Skeletal muscle tissue (tissue), 4 donors: ENCODE data around the gene AHI1. TPM values are rescaled to one million over a fixed set of nuclear protein-coding genes. Genes with fewer than 3 reads are reported as not detected.

Experiments used
- H3K27ac ChIP-seq: one replicate; pipeline ENCODE4 v1.7.0; 2013; ENCODE audit warnings: mild to moderate bottlenecking, low read depth, low read length, inconsistent platforms
- H3K27me3 ChIP-seq, 3 donors: one replicate each; pipeline ENCODE4 v1.7.0; 2013; ENCODE audit warnings: low read length in 3 of 3; ENCODE audit not compliant: control insufficient read depth in 3 of 3, insufficient read depth in 3 of 3
- H3K36me3 ChIP-seq, 3 donors: one replicate each; pipeline ENCODE4 v1.7.0; 2013; ENCODE audit warnings: low read length in 3 of 3; ENCODE audit not compliant: control insufficient read depth in 3 of 3, insufficient read depth in 3 of 3
- H3K4me1 ChIP-seq, 3 donors: one replicate each; pipeline ENCODE4 v1.7.0; 2013; ENCODE audit warnings: low read length in 3 of 3, mild to moderate bottlenecking in 3 of 3; ENCODE audit not compliant: control insufficient read depth in 3 of 3, insufficient read depth in 3 of 3
- H3K4me3 ChIP-seq, 3 donors: one replicate each; pipeline ENCODE4 v1.7.0; 2013; ENCODE audit warnings: low read length in 3 of 3
- H3K9ac ChIP-seq, 3 donors: one replicate each; pipeline ENCODE4 v1.7.0; 2013; ENCODE audit warnings: low read length in 3 of 3, mild to moderate bottlenecking in 3 of 3, moderate library complexity in 2 of 3, low read depth in 1 of 3
- H3K9me3 ChIP-seq, 3 donors: one replicate each; pipeline ENCODE4 v1.7.0; 2013; ENCODE audit warnings: low read length in 3 of 3; ENCODE audit not compliant: control insufficient read depth in 3 of 3
- total RNA-seq: library from RNA; depleted of rRNA; stranded (reverse); fragments of >200 nt; gene quantifications from one replicate; pipeline ENCODE4 v1.2.3, GENCODE V29; 2014
- donor health status: Osteomylitis.

AHI1 gene
- total RNA-seq, 1 donor from 2014 or later, result 29.7 TPM

DNA sequence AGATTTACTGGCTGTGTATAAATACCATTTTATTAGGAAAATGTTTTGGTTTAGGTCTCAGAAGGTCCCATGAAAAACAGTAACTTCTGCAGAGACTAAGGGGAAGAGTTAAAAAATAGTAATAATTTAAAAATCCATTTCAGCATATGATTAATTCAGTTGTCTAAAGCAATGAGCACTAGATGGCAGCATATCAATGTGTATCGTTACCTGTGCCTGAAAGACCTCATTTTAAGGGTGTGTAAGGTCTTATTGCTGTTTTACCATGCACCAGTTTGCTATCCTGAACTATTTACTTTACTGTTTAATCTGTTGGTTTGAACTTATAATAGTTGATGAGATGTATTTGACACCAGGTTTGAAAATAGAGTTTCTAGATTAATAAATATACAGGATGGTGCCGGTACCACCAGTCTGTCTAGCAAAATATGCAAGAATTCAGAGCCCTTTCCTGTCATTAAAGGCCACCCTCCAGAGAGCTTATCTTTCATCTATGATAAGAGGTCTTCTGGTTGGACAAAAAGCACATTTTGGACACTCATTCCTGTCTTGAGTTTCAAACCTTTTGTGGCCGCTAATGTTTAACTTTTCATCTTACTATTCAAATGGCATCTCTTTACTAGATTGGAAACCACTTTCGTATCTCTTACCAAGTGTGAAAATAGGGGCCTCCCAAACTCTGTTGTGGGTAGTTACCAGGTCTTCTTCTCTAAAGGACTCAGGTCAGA, 8.9 kb upstream of the AHI1 start:
- Histone ChIP-seq H3K4me1 (no peaks in the 10 kb centered on the region), H3K4me3 (no peak overlapping the region), H3K9ac (no peak overlapping the region), H3K9me3 (no peaks in the 10 kb centered on the region), H3K36me3 (no peaks in the 10 kb centered on the region), H3K27me3 (no peaks in the 10 kb centered on the region), H3K27ac (no peak overlapping the region)

DNA sequence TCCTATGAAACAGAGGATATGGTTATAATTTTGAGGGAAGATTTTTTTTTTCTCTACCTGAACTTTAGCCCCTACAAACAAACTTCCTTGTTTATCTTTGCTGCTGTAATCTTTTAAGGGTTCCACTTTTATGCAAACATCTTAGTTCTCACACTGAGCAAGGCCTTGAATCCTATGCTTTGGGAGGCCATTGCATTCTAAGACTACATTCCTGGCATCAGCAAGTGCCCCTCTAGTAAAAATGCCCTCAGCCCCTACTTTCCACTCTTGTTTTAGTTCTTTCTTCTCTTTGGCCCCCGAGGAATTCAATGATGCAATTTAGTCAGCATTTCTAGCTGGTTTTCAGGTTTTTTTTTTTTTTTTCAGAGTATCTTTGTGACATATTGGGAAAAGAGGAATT, 8.1 kb upstream of the AHI1 start:
- Histone ChIP-seq H3K4me1 (no peaks in the 10 kb centered on the region), H3K9ac (no peak overlapping the region), H3K9me3 (no peaks in the 10 kb centered on the region), H3K27ac (no peak overlapping the region), H3K27me3 (no peaks in the 10 kb centered on the region), H3K4me3 (no peak overlapping the region), H3K36me3 (no peaks in the 10 kb centered on the region)

DNA sequence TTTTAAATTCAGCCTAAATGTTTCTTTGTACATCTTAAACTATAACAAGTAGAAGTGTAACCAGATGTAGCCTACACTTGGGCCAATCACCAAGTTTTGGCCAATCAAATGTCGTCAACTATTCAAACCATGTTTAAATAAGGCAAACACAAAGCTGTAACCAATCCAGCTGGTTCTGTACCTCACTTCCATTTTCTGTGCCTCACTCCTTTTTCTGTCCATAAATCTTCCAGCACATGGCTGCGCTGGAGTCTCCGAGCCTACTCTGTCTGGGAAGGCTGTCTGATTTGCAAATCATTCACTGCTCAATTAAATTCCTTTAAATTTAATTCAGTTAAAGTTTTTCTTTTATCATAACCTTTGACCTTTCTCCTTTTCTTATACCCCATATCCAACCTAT, 7.7 kb upstream of the AHI1 start:
- Histone ChIP-seq H3K27me3 (no peaks in the 10 kb centered on the region), H3K27ac (no peak overlapping the region), H3K9me3 (no peaks in the 10 kb centered on the region), H3K4me1 (no peaks in the 10 kb centered on the region), H3K9ac (no peak overlapping the region), H3K36me3 (no peaks in the 10 kb centered on the region), H3K4me3 (no peak overlapping the region)

DNA sequence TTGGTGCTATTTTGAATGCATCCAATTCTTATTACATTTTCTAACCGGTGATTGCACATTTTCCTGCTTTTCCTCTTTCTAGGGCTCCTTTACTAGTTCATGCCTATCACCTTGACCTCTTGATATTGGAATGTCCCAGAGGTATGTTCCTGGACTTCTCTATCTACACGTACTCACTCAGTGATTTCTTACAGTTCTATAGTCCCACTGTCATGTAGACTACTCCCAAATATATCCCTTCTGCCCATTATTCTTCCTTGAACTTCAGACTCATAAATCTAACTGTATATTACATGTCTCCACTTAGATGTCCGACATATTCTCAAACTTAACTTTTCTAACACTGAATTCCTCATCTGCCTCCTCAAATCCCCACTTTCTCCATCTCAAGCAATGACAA, 7.2 kb upstream of the AHI1 start:
- H3K36me3 ChIP-seq, result no peaks in the 10 kb centered on the region
- H3K9ac ChIP-seq, result no peak overlapping the region
- H3K9me3 ChIP-seq, result no peaks in the 10 kb centered on the region
- no peak overlapping the region for H3K27ac ChIP-seq
- no peaks in the 10 kb centered on the region for H3K4me1 ChIP-seq
- H3K4me3 ChIP-seq, result no peak overlapping the region
- no peaks in the 10 kb centered on the region for H3K27me3 ChIP-seq

DNA sequence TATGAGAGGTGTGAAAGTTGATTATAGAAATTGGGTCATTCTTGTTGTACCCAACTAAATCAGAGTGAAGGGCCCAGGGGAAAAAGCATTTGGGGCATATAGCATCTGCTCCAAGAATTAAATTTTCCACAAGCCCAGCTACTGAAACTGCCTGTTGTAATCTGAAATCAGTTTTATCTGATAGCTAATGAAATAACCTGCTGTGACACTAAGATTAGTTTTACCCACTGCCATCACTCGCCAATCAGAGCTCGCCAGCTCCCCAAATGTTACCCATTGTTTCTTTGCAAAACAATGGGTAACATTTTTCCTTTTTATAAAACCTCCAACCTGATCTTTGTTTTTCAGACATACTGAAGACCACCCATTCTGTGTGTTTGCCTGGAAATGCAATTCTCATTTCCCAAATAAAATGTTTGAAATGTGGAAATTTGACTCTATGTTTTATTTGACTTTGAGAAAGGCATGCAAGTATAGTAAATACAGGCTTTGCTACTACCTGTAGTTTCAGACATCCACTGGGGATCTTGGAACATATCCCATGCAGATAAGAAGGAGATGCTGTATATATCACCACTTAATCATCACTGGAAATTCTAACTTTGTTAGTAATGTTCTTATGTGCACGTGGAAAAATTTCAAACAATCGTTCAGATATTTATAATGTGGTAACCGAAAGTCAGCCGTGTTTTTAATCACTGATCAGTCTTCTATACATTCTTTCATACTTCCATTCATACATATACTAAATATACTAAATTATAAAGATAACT, 6.3 kb upstream of the AHI1 start:
- Histone ChIP-seq H3K27me3 (no peaks in the 10 kb centered on the region), H3K27ac (no peak overlapping the region), H3K9me3 (no peaks in the 10 kb centered on the region), H3K4me1 (no peaks in the 10 kb centered on the region), H3K9ac (no peak overlapping the region), H3K4me3 (no peak overlapping the region), H3K36me3 (no peaks in the 10 kb centered on the region)

DNA sequence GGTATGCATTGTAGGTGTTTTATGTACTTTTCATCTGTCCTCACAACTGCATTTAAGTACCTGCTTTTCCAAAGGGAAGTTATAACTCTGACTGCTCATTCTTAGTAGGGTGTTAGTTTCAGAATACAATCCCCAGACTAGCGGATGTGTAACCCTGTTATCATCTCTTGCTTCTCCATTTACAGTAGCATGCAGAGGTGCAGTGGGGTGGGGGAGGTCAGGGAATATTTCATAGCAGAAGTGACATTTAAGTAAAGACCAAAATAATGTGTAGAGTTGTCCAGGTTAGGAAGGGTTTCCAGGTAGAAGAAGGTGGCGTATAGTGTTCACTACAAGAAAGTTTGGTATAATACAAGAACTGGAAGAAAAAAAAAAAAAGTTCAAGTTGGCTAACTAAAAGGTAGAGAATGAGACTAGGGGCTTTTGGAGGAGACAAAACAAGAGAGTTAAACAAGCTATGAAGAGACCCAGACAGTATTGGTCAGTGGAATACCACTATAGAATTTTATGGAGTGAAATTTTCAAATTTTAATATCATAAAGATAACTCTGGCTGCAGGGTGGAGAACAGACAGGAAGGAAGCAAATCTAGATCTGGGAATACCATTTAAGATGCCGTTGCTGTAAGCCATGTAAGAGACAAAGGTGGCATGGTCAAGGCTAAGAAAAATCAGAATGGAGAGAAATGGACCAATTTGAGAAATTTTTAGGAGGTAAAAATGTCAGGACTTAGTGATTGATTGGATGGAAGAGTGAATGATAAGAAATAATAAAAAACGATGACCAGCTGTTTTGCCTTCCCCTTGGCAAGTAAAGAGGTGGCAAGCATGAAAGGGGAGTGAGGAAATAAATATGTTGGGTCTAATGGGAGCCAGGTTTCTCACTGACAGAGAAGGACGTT, 2.2 kb upstream of the AHI1 start:
- Histone ChIP-seq H3K27ac (no peak overlapping the region), H3K36me3 (no peaks in the 10 kb centered on the region), H3K9ac (no peak overlapping the region), H3K4me1 (peaks cover 4 to 8% (median 7%) of the 10 kb centered on the region in 3 donors), H3K9me3 (no peaks in the 10 kb centered on the region), H3K27me3 (no peaks in the 10 kb centered on the region), H3K4me3 (no peak overlapping the region)

DNA sequence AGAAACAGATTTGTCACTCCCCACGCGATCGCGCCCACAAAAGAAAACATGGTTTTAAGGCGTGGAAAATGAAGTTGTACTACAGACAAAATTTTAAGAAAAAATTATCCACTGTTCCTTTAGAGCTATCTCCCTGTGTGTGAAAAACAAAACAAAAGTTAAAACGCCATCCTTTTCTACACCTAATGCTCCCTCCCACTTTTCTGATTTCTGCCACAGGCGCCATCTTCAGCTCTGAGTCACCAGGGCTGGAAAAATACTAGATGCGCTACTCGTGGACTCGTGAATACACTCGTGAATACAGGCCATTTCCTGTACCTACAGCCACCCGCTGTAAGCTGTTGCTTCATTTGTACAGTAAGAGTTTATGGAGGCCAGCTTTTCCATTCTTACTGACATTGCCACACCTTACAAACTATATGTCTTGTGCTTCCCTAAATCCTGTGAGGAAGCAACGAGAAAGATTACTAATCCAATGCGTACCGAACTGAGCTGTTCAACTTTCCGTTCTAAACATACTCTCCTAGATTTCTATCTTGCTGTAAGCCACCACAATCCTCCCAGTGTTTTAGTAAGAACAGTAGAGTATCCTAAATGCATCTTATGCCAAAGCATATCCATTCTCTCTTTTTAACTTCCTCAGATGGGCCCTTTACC, 773 bp upstream of the AHI1 start:
- no peaks in the 10 kb centered on the region for H3K9me3 ChIP-seq
- H3K4me1 ChIP-seq, result peaks cover 4 to 10% (median 7%) of the 10 kb centered on the region in 3 donors
- no peaks in the 10 kb centered on the region for H3K36me3 ChIP-seq
- no peaks in the 10 kb centered on the region for H3K27me3 ChIP-seq
- H3K27ac ChIP-seq, result peak overlapping the region; percentile 94
- H3K4me3 ChIP-seq, result peak overlapping the region; percentile 80 to 92 (median 85)
- peak overlapping the region; percentile 83 to 97 (median 88) for H3K9ac ChIP-seq

DNA sequence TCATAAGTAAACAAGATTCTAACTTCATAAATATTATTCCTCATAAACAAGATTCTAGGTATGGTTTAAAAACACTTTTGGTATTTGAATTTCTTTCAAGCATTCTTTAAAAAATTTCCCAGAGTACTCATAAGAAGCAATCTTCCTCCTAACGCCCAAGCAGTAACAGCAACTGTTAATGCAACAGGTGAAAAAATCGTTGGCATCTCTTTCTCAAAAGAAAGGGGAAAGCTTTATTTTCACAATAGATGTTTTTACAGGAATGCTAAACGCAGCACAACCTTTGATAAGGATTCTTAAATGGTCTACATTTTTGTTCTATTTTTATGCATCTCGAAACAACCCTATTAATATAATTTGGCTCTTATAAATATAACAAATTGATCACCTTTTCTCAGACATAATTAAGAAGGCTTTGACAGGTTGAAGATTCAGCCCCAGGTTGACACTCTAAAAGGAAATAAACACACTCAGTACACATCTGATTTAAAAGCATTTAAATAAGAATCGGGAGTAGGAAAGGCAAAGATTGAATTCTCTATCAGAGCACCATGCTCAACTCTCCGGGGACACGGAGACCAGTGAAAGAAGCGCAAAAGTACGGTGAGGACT, 634 bp downstream of the AHI1 start:
- no peaks in the 10 kb centered on the region for H3K27me3 ChIP-seq
- peaks cover 4 to 10% (median 7%) of the 10 kb centered on the region in 3 donors for H3K4me1 ChIP-seq
- peak overlapping the region; percentile 83 to 97 (median 88) for H3K9ac ChIP-seq
- H3K36me3 ChIP-seq, result no peaks in the 10 kb centered on the region
- no peaks in the 10 kb centered on the region for H3K9me3 ChIP-seq
- peak overlapping the region; percentile 94 for H3K27ac ChIP-seq
- H3K4me3 ChIP-seq, result peak overlapping the region; percentile 80 to 92 (median 85)

DNA sequence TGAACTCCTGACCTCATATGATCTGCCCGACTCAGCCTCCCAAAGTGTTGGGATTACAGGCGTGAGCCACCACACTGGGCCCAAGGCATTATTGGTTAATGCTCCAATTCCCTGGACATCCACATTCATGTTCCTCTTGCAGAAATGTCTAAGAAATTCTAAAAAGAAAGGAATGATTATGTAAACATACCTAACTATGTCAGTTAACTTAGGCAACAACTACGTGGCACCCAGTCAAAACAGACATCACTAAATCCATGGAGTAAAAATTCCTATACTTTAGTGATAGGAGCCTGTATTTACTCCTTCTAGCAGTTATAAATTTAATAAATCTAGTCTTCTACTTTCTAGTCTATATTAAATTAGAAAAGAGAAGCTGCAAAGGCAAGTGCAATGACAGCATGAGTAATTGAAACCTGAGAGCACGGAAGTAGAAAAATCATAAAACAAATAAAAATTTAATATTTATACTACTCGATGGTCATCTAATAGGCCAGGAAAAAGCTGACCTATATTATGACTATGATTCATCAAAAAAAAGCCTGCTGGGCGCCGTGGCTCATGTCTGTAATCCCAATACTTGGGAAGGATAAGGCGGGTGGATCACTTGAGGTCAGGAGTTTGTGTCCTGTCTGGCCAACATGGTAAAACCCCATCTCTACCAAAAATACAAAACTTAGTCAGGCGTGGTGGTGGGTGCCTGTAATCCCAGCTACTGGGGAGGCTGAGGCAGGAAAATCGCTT, 4.2 kb downstream of the AHI1 start:
- Histone ChIP-seq H3K4me1 (peaks cover 2 to 7% (median 6%) of the 10 kb centered on the region in 3 donors), H3K4me3 (no peak overlapping the region), H3K27ac (no peak overlapping the region), H3K36me3 (peaks cover 3 to 18% (median 12%) of the 10 kb centered on the region in 3 donors), H3K9ac (no peak overlapping the region), H3K27me3 (no peaks in the 10 kb centered on the region), H3K9me3 (no peaks in the 10 kb centered on the region)
